H1 (cell line): ENCODE results near the gene BRPF3. TPM values are rescaled to one million over a fixed set of nuclear protein-coding genes. Genes with fewer than 3 reads are reported as not detected.

Experiments used
- CBX5 ChIP-seq: fragments of 300-800, 300-1000 bp; sonication (generic); IDR thresholded peaks from 2 replicates; pipeline ENCODE4 v1.7.1; 2016; ENCODE audit warnings: antibody characterized with exemption, low read length, low read depth
- EGR1 ChIP-seq: IDR thresholded peaks from 2 replicates; pipeline ENCODE4 v1.6.1; 2011; ENCODE audit warnings: low read depth, low read length, borderline replicate concordance
- HDAC6 ChIP-seq: IDR thresholded peaks from one replicate; pipeline ENCODE4 v1.7.1; 2012; ENCODE audit warnings: low read depth, mild to moderate bottlenecking, inconsistent platforms, low read length, moderate library complexity
- POU5F1 ChIP-seq: IDR thresholded peaks from 2 replicates; pipeline ENCODE4 v1.6.1; 2011; ENCODE audit warnings: low read depth, mild to moderate bottlenecking, low read length, moderate library complexity
- RXRA ChIP-seq: IDR thresholded peaks from 2 replicates; pipeline ENCODE4 v1.6.1; 2011; ENCODE audit warnings: low read depth, mild to moderate bottlenecking, low read length, moderate library complexity; ENCODE audit not compliant: insufficient read depth
- SIX5 ChIP-seq: IDR thresholded peaks from 2 replicates; pipeline ENCODE4 v1.6.1; 2011; ENCODE audit warnings: mild to moderate bottlenecking, low read depth, low read length
- polyA plus RNA-seq, 7 experiments: library from polyadenylated mRNA; depleted of rRNA in 3 of 7; stranded (reverse) in 5 of 7; unstranded in 2 of 7; fragments of >200 nt in 5 of 7; fragments of 200-250 nt in 2 of 7; gene quantifications; 1 replicate in 5 of 7; 2 replicates in 1 of 7; 4 replicates in 1 of 7; pipeline versions ENCODE4 v1.2.1 to v1.2.3, GENCODE V29; 2011 to 2013; ENCODE audit warnings: missing spikeins in 2 of 7, mixed read lengths in 2 of 7
- total RNA-seq: library from RNA; stranded (reverse); fragmentation: NEBNext Ultra II Directional; extraction: Animal tissue kit (Norgen Biotek cat#: 25700); gene quantifications from 2 replicates; pipeline ENCODE4 v1.2.1, GENCODE V29; 2021
- TF ChIP-seq, protein P1 (sequence below): fragments of 300-600 bp; sonication (generic); IDR thresholded peaks from 2 replicates; pipeline ENCODE4 v1.7.1; 2012; ENCODE audit warnings: low read length, moderate library complexity, mild to moderate bottlenecking, inconsistent platforms; ENCODE audit not compliant: insufficient replicate concordance
- TF ChIP-seq, protein P2 (sequence below): IDR thresholded peaks from 2 replicates; pipeline ENCODE4 v1.6.1; 2011; ENCODE audit warnings: low read depth, mild to moderate bottlenecking, low read length; ENCODE audit not compliant: insufficient read depth
- TF ChIP-seq, protein P3 (sequence below): IDR thresholded peaks from 2 replicates; pipeline ENCODE4 v1.6.1; 2012; ENCODE audit warnings: inconsistent platforms

BRPF3 gene
- total and polyA plus RNA-seq, 2 of the 8 experiments (the other 6 are each of a cell fraction or from before 2014, with no cell fraction given): 26.0 to 37.5 TPM

DNA sequence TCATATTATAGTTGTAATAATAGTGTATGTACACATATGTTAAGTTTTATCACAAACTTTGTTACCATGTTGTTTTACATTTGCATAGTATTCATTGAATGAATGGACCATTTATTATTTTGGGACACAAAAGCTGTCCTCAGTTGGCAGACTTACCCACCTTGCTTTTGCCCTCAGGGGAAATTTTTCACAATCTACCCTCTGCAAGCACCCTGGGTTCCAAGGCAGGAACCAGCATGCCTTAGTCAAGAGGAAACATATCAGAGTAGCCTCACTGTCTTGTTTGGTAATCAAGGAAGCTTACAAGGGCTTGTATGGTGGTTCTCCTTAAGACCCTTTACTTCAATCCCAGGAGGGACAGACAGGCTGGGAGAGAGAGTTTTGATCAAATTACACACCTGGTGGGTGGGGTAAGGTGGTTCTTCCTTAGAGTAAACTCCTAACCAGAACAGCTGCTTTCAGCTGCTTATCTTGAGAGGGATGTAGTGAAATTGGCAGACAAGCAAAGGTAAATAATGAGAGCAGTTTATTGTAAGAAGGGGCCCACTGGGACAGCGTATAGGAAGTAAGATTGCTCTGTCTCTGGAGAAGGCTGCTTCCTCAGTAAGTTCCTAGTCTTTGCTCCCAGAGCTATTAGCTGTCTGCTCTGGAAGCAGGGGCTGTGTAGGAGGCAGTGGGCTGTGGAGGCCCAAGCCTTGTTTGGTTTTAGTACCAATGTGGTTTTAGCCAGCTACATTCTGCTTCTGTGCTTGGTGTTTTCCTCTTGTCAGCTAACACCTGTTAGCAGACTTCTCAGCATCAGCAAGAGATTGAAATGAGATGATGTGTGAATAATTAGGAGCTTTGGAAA lies 31.1 kb downstream of the BRPF3 start (continued):
- TF ChIP-seq, protein P1, sequence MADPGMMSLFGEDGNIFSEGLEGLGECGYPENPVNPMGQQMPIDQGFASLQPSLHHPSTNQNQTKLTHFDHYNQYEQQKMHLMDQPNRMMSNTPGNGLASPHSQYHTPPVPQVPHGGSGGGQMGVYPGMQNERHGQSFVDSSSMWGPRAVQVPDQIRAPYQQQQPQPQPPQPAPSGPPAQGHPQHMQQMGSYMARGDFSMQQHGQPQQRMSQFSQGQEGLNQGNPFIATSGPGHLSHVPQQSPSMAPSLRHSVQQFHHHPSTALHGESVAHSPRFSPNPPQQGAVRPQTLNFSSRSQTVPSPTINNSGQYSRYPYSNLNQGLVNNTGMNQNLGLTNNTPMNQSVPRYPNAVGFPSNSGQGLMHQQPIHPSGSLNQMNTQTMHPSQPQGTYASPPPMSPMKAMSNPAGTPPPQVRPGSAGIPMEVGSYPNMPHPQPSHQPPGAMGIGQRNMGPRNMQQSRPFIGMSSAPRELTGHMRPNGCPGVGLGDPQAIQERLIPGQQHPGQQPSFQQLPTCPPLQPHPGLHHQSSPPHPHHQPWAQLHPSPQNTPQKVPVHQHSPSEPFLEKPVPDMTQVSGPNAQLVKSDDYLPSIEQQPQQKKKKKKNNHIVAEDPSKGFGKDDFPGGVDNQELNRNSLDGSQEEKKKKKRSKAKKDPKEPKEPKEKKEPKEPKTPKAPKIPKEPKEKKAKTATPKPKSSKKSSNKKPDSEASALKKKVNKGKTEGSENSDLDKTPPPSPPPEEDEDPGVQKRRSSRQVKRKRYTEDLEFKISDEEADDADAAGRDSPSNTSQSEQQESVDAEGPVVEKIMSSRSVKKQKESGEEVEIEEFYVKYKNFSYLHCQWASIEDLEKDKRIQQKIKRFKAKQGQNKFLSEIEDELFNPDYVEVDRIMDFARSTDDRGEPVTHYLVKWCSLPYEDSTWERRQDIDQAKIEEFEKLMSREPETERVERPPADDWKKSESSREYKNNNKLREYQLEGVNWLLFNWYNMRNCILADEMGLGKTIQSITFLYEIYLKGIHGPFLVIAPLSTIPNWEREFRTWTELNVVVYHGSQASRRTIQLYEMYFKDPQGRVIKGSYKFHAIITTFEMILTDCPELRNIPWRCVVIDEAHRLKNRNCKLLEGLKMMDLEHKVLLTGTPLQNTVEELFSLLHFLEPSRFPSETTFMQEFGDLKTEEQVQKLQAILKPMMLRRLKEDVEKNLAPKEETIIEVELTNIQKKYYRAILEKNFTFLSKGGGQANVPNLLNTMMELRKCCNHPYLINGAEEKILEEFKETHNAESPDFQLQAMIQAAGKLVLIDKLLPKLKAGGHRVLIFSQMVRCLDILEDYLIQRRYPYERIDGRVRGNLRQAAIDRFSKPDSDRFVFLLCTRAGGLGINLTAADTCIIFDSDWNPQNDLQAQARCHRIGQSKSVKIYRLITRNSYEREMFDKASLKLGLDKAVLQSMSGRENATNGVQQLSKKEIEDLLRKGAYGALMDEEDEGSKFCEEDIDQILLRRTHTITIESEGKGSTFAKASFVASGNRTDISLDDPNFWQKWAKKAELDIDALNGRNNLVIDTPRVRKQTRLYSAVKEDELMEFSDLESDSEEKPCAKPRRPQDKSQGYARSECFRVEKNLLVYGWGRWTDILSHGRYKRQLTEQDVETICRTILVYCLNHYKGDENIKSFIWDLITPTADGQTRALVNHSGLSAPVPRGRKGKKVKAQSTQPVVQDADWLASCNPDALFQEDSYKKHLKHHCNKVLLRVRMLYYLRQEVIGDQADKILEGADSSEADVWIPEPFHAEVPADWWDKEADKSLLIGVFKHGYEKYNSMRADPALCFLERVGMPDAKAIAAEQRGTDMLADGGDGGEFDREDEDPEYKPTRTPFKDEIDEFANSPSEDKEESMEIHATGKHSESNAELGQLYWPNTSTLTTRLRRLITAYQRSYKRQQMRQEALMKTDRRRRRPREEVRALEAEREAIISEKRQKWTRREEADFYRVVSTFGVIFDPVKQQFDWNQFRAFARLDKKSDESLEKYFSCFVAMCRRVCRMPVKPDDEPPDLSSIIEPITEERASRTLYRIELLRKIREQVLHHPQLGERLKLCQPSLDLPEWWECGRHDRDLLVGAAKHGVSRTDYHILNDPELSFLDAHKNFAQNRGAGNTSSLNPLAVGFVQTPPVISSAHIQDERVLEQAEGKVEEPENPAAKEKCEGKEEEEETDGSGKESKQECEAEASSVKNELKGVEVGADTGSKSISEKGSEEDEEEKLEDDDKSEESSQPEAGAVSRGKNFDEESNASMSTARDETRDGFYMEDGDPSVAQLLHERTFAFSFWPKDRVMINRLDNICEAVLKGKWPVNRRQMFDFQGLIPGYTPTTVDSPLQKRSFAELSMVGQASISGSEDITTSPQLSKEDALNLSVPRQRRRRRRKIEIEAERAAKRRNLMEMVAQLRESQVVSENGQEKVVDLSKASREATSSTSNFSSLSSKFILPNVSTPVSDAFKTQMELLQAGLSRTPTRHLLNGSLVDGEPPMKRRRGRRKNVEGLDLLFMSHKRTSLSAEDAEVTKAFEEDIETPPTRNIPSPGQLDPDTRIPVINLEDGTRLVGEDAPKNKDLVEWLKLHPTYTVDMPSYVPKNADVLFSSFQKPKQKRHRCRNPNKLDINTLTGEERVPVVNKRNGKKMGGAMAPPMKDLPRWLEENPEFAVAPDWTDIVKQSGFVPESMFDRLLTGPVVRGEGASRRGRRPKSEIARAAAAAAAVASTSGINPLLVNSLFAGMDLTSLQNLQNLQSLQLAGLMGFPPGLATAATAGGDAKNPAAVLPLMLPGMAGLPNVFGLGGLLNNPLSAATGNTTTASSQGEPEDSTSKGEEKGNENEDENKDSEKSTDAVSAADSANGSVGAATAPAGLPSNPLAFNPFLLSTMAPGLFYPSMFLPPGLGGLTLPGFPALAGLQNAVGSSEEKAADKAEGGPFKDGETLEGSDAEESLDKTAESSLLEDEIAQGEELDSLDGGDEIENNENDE: no peak
- TF ChIP-seq, protein P2, sequence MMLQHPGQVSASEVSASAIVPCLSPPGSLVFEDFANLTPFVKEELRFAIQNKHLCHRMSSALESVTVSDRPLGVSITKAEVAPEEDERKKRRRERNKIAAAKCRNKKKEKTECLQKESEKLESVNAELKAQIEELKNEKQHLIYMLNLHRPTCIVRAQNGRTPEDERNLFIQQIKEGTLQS: no peak
- TF ChIP-seq CBX5: no peak
- no peak for TF ChIP-seq RXRA
- TF ChIP-seq POU5F1: no peak
- TF ChIP-seq, protein P3, sequence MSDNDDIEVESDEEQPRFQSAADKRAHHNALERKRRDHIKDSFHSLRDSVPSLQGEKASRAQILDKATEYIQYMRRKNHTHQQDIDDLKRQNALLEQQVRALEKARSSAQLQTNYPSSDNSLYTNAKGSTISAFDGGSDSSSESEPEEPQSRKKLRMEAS: no peak
- TF ChIP-seq SIX5: no peak
- no peak for TF ChIP-seq HDAC6
- no peak for TF ChIP-seq EGR1
